NCI-H446 treated with DMSO at 0.1 percent for 48 hours (cell line): ENCODE data around the gene TMEM109.

Experiments used
- DNase-seq: peaks from one replicate; lab custom pipeline; 2025; lab: John Stamatoyannopoulos, UW

The TMEM109 gene

DNA sequence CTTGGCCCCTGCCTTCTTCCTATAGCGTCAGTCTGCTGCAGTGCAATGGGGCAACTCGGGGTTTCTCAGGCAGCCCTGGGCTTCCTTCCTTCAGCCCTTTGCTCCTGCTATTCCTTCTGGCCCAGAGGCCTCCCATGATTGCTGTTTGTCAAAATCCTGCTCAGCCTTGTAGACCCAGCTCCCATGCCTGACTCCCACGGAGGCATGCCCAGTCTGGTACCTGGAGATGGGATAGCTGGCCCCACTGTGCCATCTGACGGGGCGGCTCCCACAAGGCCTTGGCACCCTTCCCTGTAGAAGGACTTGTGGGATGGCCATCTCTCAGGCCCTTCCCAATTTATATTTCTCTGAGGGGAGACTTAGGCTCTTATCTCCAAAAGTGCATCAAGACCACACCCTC lies 56.9 kb downstream of the TMEM109 start:
- no peak for DNase-seq

DNA sequence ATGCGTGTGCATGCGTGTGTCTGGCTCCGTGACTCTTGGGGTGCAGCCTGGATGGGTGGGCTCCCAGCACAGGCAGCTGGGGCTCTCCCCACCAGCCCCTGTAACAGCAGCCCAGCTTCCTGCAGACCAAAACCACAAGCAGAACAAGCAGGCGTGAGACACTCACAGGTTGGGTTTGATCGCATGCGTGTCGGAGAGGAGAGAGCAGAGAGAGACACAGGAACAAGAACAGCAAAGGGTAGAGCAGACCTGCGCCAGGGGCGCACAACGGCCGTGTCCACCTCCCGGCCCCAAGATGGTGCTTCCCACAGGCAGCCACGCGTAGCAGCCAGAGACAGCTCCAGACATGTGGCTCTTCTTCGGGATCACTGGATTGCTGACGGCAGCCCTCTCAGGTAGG lies 57.6 kb downstream of the TMEM109 start, which contains the start of gene CD6:
TSS of gene CD6 (plus strand) at position 161 of the 400 bp plus-strand sequence. CDS start at position 347, 186 bp downstream.
- DNase-seq = no peak

DNA sequence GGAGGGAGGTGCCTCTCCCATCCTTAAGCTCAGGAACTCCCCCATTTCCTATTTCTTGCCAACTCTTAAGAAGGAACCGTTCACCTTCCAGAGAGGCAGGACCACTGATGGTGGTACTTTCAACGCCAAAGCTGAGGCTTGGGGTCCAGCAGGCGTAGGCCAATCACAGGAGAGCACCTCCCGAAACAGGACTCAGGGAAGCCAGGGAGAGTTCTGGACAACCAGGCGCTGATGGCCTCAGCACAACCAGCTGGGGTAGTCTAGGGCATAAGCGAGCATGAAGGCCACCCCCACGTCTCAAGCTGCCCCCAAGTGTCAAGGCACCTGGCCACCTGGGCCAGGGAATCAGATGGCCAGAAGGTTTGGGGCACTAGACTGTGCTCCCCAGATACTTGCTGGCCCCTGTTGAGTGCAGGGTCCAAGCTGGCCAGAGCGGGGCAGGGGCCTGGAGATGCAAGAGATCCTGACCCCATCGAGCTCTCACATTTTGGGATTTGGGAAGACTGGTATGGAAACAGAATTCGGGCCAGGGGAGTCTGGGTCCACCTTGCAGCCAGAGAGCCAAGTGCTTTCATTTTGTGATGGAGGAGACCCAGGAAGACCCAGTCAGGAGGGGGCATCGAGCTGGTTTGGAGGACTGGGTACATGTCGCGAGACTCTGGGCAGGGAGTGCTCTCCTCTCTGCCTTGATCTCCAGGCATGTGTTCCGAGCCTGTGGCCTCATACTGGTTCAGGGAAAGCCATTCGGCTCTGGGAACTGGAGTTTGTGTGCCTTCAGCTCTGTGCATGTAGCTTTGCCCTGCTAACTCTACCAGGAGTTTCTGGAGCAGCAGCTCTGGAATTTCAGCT lies 58.4 kb downstream of the TMEM109 start:
- DNase-seq = no peak
